GM23248 (cell line): ENCODE results near the gene KRTAP10-10.

ENCODE experiments used
- EZH2 ChIP-seq: fragments of 200-600 bp; sonication (generic); IDR thresholded peaks from 2 replicates; pipeline ENCODE4 v1.6.1; 2018; ENCODE audit warnings: antibody characterized with exemption, mild to moderate bottlenecking; ENCODE audit not compliant: insufficient read depth, poor library complexity, severe bottlenecking
- EZH2phosphoT487 ChIP-seq: fragments of 200-600 bp; sonication (generic); IDR thresholded peaks from 2 replicates; pipeline ENCODE4 v1.6.1; 2018; ENCODE audit warnings: antibody characterized with exemption, moderate library complexity, mild to moderate bottlenecking, low read depth; ENCODE audit not compliant: insufficient read depth

DNA sequence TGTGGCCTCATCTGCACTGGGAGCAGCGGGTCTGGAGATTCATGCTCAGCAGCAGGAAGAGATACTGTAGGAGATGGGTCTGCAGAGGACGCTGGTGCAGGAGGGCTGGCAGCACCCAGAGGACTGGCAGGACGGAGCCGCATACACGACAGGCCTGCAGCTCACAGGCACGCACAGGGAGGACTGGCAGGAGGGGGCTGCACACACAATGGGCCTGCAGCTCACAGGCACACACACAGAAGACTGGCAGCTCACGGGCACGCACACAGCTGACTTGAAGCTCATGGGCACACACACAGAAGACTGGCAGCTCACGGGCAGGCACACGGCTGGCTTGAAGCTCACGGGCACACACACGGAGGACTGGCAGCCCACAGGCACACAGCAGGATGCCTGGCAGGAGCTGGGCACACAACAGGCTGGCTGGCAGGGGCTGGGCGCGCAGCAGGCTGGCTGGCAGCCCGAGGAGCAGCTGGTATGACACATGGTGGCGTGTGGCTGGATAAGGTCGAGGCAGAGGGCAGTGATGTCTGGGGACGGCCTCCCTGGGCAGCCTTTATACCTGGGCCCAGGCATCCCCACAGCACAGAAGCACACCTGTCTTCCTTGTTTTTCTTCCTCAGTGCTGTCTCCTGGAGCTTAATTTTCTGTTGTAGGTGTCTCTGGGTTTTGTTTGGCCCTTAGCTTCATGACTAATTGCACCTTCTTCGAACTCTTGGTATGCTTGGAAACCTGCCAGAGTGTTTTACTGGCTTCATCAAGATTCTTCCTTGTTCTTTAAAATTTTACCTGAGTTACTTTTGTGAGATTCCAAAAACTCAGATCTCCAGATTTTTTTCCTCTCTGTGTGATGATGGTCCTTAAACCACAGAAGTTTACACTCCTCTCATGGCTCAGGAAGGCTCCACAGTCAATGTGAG lies 29.5 kb downstream of the KRTAP10-10 start, which contains the start of gene KRTAP12-2:
- TF ChIP-seq EZH2phosphoT487: no peak
- no peak for TF ChIP-seq EZH2
